Thyroid gland (tissue), 4 donors: ENCODE data around the gene HSPA4L.

Experiments used
- POLR2A ChIP-seq, 2 donors: fragments of 450-650 bp; IDR thresholded peaks; one replicate each; pipeline ENCODE4 v1.6.1; 2017; ENCODE audit warnings: antibody characterized with exemption in 2 of 2, mild to moderate bottlenecking in 2 of 2, moderate library complexity in 1 of 2
- TF ChIP-seq, protein P1 (sequence below), 6 experiments: fragments of 200-600 bp in 3 of 6; fragments of 450-650 bp in 3 of 6; sonication (generic) in 3 of 6; IDR thresholded peaks; one replicate each; pipeline ENCODE4 v1.5.1; 2016 to 2019; ENCODE audit warnings: antibody characterized with exemption in 6 of 6, mild to moderate bottlenecking in 2 of 6, inconsistent platforms in 1 of 6, moderate library complexity in 1 of 6

GRCh38 chr4:127810551-127810950, 28.4 kb downstream of the HSPA4L start:
- TF ChIP-seq, protein P1, sequence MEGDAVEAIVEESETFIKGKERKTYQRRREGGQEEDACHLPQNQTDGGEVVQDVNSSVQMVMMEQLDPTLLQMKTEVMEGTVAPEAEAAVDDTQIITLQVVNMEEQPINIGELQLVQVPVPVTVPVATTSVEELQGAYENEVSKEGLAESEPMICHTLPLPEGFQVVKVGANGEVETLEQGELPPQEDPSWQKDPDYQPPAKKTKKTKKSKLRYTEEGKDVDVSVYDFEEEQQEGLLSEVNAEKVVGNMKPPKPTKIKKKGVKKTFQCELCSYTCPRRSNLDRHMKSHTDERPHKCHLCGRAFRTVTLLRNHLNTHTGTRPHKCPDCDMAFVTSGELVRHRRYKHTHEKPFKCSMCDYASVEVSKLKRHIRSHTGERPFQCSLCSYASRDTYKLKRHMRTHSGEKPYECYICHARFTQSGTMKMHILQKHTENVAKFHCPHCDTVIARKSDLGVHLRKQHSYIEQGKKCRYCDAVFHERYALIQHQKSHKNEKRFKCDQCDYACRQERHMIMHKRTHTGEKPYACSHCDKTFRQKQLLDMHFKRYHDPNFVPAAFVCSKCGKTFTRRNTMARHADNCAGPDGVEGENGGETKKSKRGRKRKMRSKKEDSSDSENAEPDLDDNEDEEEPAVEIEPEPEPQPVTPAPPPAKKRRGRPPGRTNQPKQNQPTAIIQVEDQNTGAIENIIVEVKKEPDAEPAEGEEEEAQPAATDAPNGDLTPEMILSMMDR (IDR thresholded peaks at IDR 0.05) = no peak
- no peak for TF ChIP-seq POLR2A (IDR thresholded peaks at IDR 0.05)
